K562 (cell line): ENCODE data around the gene RAB3D. TPM values are rescaled to one million over a fixed set of nuclear protein-coding genes. Genes with fewer than 3 reads are reported as not detected.

Source experiments
- polyA plus RNA-seq, 8 experiments: library from polyadenylated mRNA; depleted of rRNA in 4 of 8; stranded (reverse) in 5 of 8; unstranded in 3 of 8; fragments of >200 nt; fragmentation: Nextera tagmentation in 2 of 8; fragmentation: Illumina TruSeq in 1 of 8; extraction: Ambion mirVana in 2 of 8; extraction: Trizol in 1 of 8; gene quantifications; 2 replicates each; pipeline versions ENCODE4 v1.2.1 to v1.2.3, GENCODE V29; 2011 to 2014; ENCODE audit warnings: inconsistent platforms in 1 of 8, missing spikeins in 1 of 8
- total RNA-seq, 7 experiments: library from RNA; depleted of rRNA in 6 of 7; stranded (reverse); fragments of >200 nt in 6 of 7; fragmentation: Illumina TruSeq in 2 of 7; extraction: Trizol in 2 of 7; gene quantifications; 2 replicates each; pipeline versions ENCODE4 v1.2.1 to v1.2.3, GENCODE V29; 2011 to 2021; ENCODE audit warnings: low replicate concordance in 1 of 7

RAB3D gene
- total and polyA plus RNA-seq, 9 of the 15 experiments (the other 6 are each of a cell fraction or from before 2014, with no cell fraction given) = 0.34 to 3.3 (median 1.3) TPM

Other genes starting within 250 kb of the RAB3D start
Only the 7 nearest of the 19 such genes appear.
- 3.8 and 5.7 TPM in 2 replicates for gene DOCK6, start 77.1 kb downstream of the RAB3D start, total RNA-seq (2014; rRNA removed)
- 2.0 and 2.4 TPM in 2 replicates for gene DOCK6, start 77.1 kb downstream of the RAB3D start, total RNA-seq (2014; rRNA removed; fragmentation: Illumina TruSeq; extraction: Trizol)
- gene DOCK6, start 77.1 kb downstream of the RAB3D start, total RNA-seq (2015; rRNA removed; fragmentation: Illumina TruSeq; extraction: Trizol) = 1.9 and 2.3 TPM in 2 replicates
- 19.3 and 20.2 TPM in 2 replicates for gene DOCK6, start 77.1 kb downstream of the RAB3D start, total RNA-seq (2021)
- gene DOCK6, start 77.1 kb downstream of the RAB3D start, polyA plus RNA-seq (2011; rRNA removed) = 7.0 and 14.5 TPM in 2 replicates
- gene DOCK6, start 77.1 kb downstream of the RAB3D start, polyA plus RNA-seq (2014; fragmentation: Illumina TruSeq; extraction: Trizol) = 4.4 and 7.3 TPM in 2 replicates
- under 1 TPM; 0.35 to 0.46 TPM for gene DOCK6, start 77.1 kb downstream of the RAB3D start, polyA plus RNA-seq (2014; fragmentation: Nextera tagmentation; extraction: Ambion mirVana)
- 10.0 and 11.8 TPM in 2 replicates for gene DOCK6, start 77.1 kb downstream of the RAB3D start, polyA plus RNA-seq (2014; rRNA removed)
- not detected in 2 replicates for gene TSPAN16, start 43.5 kb downstream of the RAB3D start, total RNA-seq (2014; rRNA removed)
- gene TSPAN16, start 43.5 kb downstream of the RAB3D start, total RNA-seq (2014; rRNA removed; fragmentation: Illumina TruSeq; extraction: Trizol) = not detected in 2 replicates
- not detected in 2 replicates for gene TSPAN16, start 43.5 kb downstream of the RAB3D start, total RNA-seq (2015; rRNA removed; fragmentation: Illumina TruSeq; extraction: Trizol)
- gene TSPAN16, start 43.5 kb downstream of the RAB3D start, total RNA-seq (2021) = not detected in 2 replicates
- not detected in 2 replicates for gene TSPAN16, start 43.5 kb downstream of the RAB3D start, polyA plus RNA-seq (2011; rRNA removed)
- gene TSPAN16, start 43.5 kb downstream of the RAB3D start, polyA plus RNA-seq (2014; fragmentation: Illumina TruSeq; extraction: Trizol) = not detected in 2 replicates
- not detected for gene TSPAN16, start 43.5 kb downstream of the RAB3D start, polyA plus RNA-seq (2014; fragmentation: Nextera tagmentation; extraction: Ambion mirVana)
- not detected in 2 replicates for gene TSPAN16, start 43.5 kb downstream of the RAB3D start, polyA plus RNA-seq (2014; rRNA removed)
- 63.3 and 68.9 TPM in 2 replicates for gene TMEM205, start 6.6 kb upstream of the RAB3D start, total RNA-seq (2014; rRNA removed)
- gene TMEM205, start 6.6 kb upstream of the RAB3D start, total RNA-seq (2014; rRNA removed; fragmentation: Illumina TruSeq; extraction: Trizol) = 21.2 and 26.1 TPM in 2 replicates
- 32.0 and 33.7 TPM in 2 replicates for gene TMEM205, start 6.6 kb upstream of the RAB3D start, total RNA-seq (2015; rRNA removed; fragmentation: Illumina TruSeq; extraction: Trizol)
- gene TMEM205, start 6.6 kb upstream of the RAB3D start, total RNA-seq (2021) = 44.1 and 45.6 TPM in 2 replicates
- gene TMEM205, start 6.6 kb upstream of the RAB3D start, polyA plus RNA-seq (2011; rRNA removed) = 57.7 and 68.8 TPM in 2 replicates
- gene TMEM205, start 6.6 kb upstream of the RAB3D start, polyA plus RNA-seq (2014; fragmentation: Illumina TruSeq; extraction: Trizol) = 72.6 and 73.2 TPM in 2 replicates
- gene TMEM205, start 6.6 kb upstream of the RAB3D start, polyA plus RNA-seq (2014; fragmentation: Nextera tagmentation; extraction: Ambion mirVana) = 10 to 100 TPM; 21.3 to 27.3 TPM
- gene TMEM205, start 6.6 kb upstream of the RAB3D start, polyA plus RNA-seq (2014; rRNA removed) = 81.5 and 83.8 TPM in 2 replicates
- 3.6 and 3.7 TPM in 2 replicates for gene CCDC159, start 6.9 kb upstream of the RAB3D start, total RNA-seq (2014; rRNA removed)
- 3.1 and 3.9 TPM in 2 replicates for gene CCDC159, start 6.9 kb upstream of the RAB3D start, total RNA-seq (2014; rRNA removed; fragmentation: Illumina TruSeq; extraction: Trizol)
- gene CCDC159, start 6.9 kb upstream of the RAB3D start, total RNA-seq (2015; rRNA removed; fragmentation: Illumina TruSeq; extraction: Trizol) = 3.9 and 4.7 TPM in 2 replicates
- 5.9 and 7.6 TPM in 2 replicates for gene CCDC159, start 6.9 kb upstream of the RAB3D start, total RNA-seq (2021)
- 6.8 and 9.4 TPM in 2 replicates for gene CCDC159, start 6.9 kb upstream of the RAB3D start, polyA plus RNA-seq (2011; rRNA removed)
- 8.9 and 10.1 TPM in 2 replicates for gene CCDC159, start 6.9 kb upstream of the RAB3D start, polyA plus RNA-seq (2014; fragmentation: Illumina TruSeq; extraction: Trizol)
- gene CCDC159, start 6.9 kb upstream of the RAB3D start, polyA plus RNA-seq (2014; fragmentation: Nextera tagmentation; extraction: Ambion mirVana) = 1 to 10 TPM in 1 of 2 experiments, under 1 TPM in 1; 0.68 to 2.5 TPM
- 6.8 and 8.6 TPM in 2 replicates for gene CCDC159, start 6.9 kb upstream of the RAB3D start, polyA plus RNA-seq (2014; rRNA removed)
- 4.4 and 11.2 TPM in 2 replicates for gene PLPPR2, start 15.8 kb upstream of the RAB3D start, total RNA-seq (2014; rRNA removed)
- 1.8 and 2.1 TPM in 2 replicates for gene PLPPR2, start 15.8 kb upstream of the RAB3D start, total RNA-seq (2014; rRNA removed; fragmentation: Illumina TruSeq; extraction: Trizol)
- gene PLPPR2, start 15.8 kb upstream of the RAB3D start, total RNA-seq (2015; rRNA removed; fragmentation: Illumina TruSeq; extraction: Trizol) = 2.6 and 3.1 TPM in 2 replicates
- gene PLPPR2, start 15.8 kb upstream of the RAB3D start, total RNA-seq (2021) = 15.9 and 17.6 TPM in 2 replicates
- 3.4 and 6.3 TPM in 2 replicates for gene PLPPR2, start 15.8 kb upstream of the RAB3D start, polyA plus RNA-seq (2011; rRNA removed)
- 8.1 and 12.8 TPM in 2 replicates for gene PLPPR2, start 15.8 kb upstream of the RAB3D start, polyA plus RNA-seq (2014; fragmentation: Illumina TruSeq; extraction: Trizol)
- under 1 TPM; 0.49 TPM for gene PLPPR2, start 15.8 kb upstream of the RAB3D start, polyA plus RNA-seq (2014; fragmentation: Nextera tagmentation; extraction: Ambion mirVana)
- gene PLPPR2, start 15.8 kb upstream of the RAB3D start, polyA plus RNA-seq (2014; rRNA removed) = 8.6 and 10.0 TPM in 2 replicates
- gene SWSAP1, start 35.0 kb upstream of the RAB3D start, total RNA-seq (2014; rRNA removed) = 2.8 and 3.9 TPM in 2 replicates
- 0.77 and 0.80 TPM in 2 replicates for gene SWSAP1, start 35.0 kb upstream of the RAB3D start, total RNA-seq (2014; rRNA removed; fragmentation: Illumina TruSeq; extraction: Trizol)
- 1.9 and 2.3 TPM in 2 replicates for gene SWSAP1, start 35.0 kb upstream of the RAB3D start, total RNA-seq (2015; rRNA removed; fragmentation: Illumina TruSeq; extraction: Trizol)
- 2.5 and 3.0 TPM in 2 replicates for gene SWSAP1, start 35.0 kb upstream of the RAB3D start, total RNA-seq (2021)
- gene SWSAP1, start 35.0 kb upstream of the RAB3D start, polyA plus RNA-seq (2011; rRNA removed) = 1.3 and 1.8 TPM in 2 replicates
- 1.7 and 2.6 TPM in 2 replicates for gene SWSAP1, start 35.0 kb upstream of the RAB3D start, polyA plus RNA-seq (2014; fragmentation: Illumina TruSeq; extraction: Trizol)
- under 1 TPM; 0.18 to 0.73 TPM for gene SWSAP1, start 35.0 kb upstream of the RAB3D start, polyA plus RNA-seq (2014; fragmentation: Nextera tagmentation; extraction: Ambion mirVana)
- gene SWSAP1, start 35.0 kb upstream of the RAB3D start, polyA plus RNA-seq (2014; rRNA removed) = 2.0 and 4.3 TPM in 2 replicates
- 10.0 and 14.7 TPM in 2 replicates for gene EPOR, start 44.7 kb upstream of the RAB3D start, total RNA-seq (2014; rRNA removed)
- gene EPOR, start 44.7 kb upstream of the RAB3D start, total RNA-seq (2014; rRNA removed; fragmentation: Illumina TruSeq; extraction: Trizol) = 2.8 and 3.3 TPM in 2 replicates
- gene EPOR, start 44.7 kb upstream of the RAB3D start, total RNA-seq (2015; rRNA removed; fragmentation: Illumina TruSeq; extraction: Trizol) = 5.0 and 5.2 TPM in 2 replicates
- 14.1 and 15.6 TPM in 2 replicates for gene EPOR, start 44.7 kb upstream of the RAB3D start, total RNA-seq (2021)
- gene EPOR, start 44.7 kb upstream of the RAB3D start, polyA plus RNA-seq (2011; rRNA removed) = 8.7 and 9.2 TPM in 2 replicates
- gene EPOR, start 44.7 kb upstream of the RAB3D start, polyA plus RNA-seq (2014; fragmentation: Illumina TruSeq; extraction: Trizol) = 8.5 and 8.9 TPM in 2 replicates
- 1 to 10 TPM; 1.3 TPM for gene EPOR, start 44.7 kb upstream of the RAB3D start, polyA plus RNA-seq (2014; fragmentation: Nextera tagmentation; extraction: Ambion mirVana)
- gene EPOR, start 44.7 kb upstream of the RAB3D start, polyA plus RNA-seq (2014; rRNA removed) = 17.0 and 17.9 TPM in 2 replicates